ENCODE results near the gene ARL15.

The ARL15 gene

GRCh38 chr5:54140247-54140840 is 170.0 kb downstream of the ARL15 start:
- no peak for DNase-seq (ENCODE audit: low read depth in 2 of 2)
- H3K4me3 ChIP-seq (replicated peaks in 1 of 2; ENCODE audit: low read depth in 2 of 2, low read length in 2 of 2) = no peak overlapping the region
- no peak for TF ChIP-seq CTCF (IDR thresholded peaks at IDR 0.05; ENCODE audit: low read depth, low read length)

GRCh38 chr5:54136516-54137440 is 173.6 kb downstream of the ARL15 start:
- TF ChIP-seq CTCF (IDR thresholded peaks at IDR 0.05; ENCODE audit: low read depth, low read length) = no peak
- DNase-seq (ENCODE audit: low read depth in 2 of 2) = no peak

GRCh38 chr5:54135042-54135441 is 175.3 kb downstream of the ARL15 start:
- no peak for TF ChIP-seq CTCF (IDR thresholded peaks at IDR 0.05; ENCODE audit: low read depth, low read length)
- H3K4me3 ChIP-seq (replicated peaks in 1 of 2; ENCODE audit: low read depth in 2 of 2, low read length in 2 of 2) = no peak overlapping the region
- peak; percentile 47 to 71 for DNase-seq (ENCODE audit: low read depth in 2 of 2)

More at GRCh38 chr5:54136516-54137440, 173.6 kb downstream of the ARL15 start:
- no peak overlapping the region for H3K4me3 ChIP-seq (replicated peaks in 1 of 2; ENCODE audit: low read depth in 2 of 2, low read length in 2 of 2)

GRCh38 chr5:54133917-54134316 is 176.5 kb downstream of the ARL15 start:
- no peak for TF ChIP-seq CTCF (IDR thresholded peaks at IDR 0.05; ENCODE audit: low read depth, low read length)
- H3K4me3 ChIP-seq (replicated peaks in 1 of 2; ENCODE audit: low read depth in 2 of 2, low read length in 2 of 2) = no peak overlapping the region
- DNase-seq (ENCODE audit: low read depth in 2 of 2) = no peak

- TF ChIP-seq CTCF (IDR thresholded peaks at IDR 0.05; ENCODE audit: low read depth, low read length) = no peak
- no peak overlapping the region for H3K4me3 ChIP-seq (replicated peaks in 1 of 2; ENCODE audit: low read depth in 2 of 2, low read length in 2 of 2)
- DNase-seq (ENCODE audit: low read depth in 2 of 2) = no peak
Observed at GRCh38 chr5:54120473-54120872, 189.9 kb downstream of the ARL15 start.

- no peak overlapping the region for H3K4me3 ChIP-seq (replicated peaks in 1 of 2; ENCODE audit: low read depth in 2 of 2, low read length in 2 of 2)
- peak in 1 of 2 donors; percentile 8 for DNase-seq (ENCODE audit: low read depth in 2 of 2)
- no peak for TF ChIP-seq CTCF (IDR thresholded peaks at IDR 0.05; ENCODE audit: low read depth, low read length)
Observed at GRCh38 chr5:54117957-54118356, 192.4 kb downstream of the ARL15 start.

Measured in cardiac fibroblast (primary cell).